ENCODE measurements around the gene OPCML.

OPCML gene

DNA sequence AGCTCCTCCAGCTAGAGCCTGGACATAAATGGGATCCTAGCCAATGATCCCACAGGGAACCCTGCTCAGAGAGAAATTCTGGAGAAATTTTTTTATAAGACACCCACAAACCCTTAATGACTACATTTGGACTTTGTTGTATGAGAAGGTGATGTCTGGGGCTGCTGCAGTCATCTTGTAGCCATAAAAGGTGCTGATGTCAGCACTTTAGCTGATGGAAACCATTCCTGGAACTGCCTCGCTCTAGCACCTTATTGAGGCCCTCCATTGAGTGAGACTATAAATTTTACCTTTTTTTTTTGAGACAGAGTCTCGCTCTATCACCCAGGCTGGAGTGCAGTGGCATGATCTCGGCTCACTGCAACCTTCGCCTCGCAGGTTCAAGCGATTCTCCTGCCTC lies 610.7 kb downstream of the OPCML start:
- Histone ChIP-seq H3K4me3 (ENCODE audit: low read length in 2 of 2) (no peak overlapping the region), H3K36me3 (ENCODE audit: control insufficient read depth in 2 of 2, insufficient read depth in 2 of 2, low read length in 2 of 2) (no peaks in the 10 kb centered on the region), H3K27me3 (ENCODE audit: control insufficient read depth in 1 of 2, insufficient read depth in 2 of 2, low read length in 2 of 2) (no peaks in the 10 kb centered on the region), H3K9ac (ENCODE audit: low read length in 2 of 2) (no peak overlapping the region), H3K9me3 (ENCODE audit: control insufficient read depth in 2 of 2, low read length in 2 of 2) (peaks cover 0 to 4% of the 10 kb centered on the region in 2 donors), H3K27ac (ENCODE audit: low read length) (no peak overlapping the region), H3K4me1 (ENCODE audit: control insufficient read depth, insufficient read depth, low read length) (no peaks in the 10 kb centered on the region)

DNA sequence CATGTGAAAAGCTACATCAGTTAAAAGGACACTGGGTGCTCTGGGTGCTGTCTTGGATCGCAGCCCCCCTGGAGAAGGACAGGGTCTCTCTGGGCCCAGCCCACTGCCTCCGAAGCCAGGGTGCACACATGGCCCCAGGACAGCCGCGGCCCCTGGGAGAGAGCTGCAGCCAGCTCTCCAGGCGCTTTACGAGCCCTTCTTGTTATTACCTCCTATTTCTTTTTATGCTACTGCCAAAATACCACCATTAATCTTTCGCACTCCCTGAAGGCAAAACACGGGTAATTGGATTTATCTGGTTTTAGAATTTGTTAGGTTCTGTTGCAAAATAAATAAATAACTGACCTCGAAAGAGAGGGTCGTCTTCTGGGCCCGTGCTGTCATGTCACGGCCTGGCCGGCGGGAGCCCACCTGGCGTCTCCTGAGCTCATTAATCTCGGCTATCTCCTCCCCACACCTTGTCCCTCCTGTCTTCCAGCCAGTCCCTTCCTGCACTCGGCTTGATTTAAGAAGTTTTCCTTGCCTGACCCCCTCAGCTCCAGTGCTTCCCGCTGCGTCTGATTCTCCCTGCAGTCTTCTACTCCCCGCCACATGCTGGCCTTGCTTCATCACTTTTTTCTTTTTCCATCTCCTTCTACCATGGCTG lies 611.7 kb downstream of the OPCML start:
- Histone ChIP-seq H3K27ac (ENCODE audit: low read length) (no peak overlapping the region), H3K4me1 (ENCODE audit: control insufficient read depth, insufficient read depth, low read length) (no peaks in the 10 kb centered on the region), H3K9me3 (ENCODE audit: control insufficient read depth in 2 of 2, low read length in 2 of 2) (peaks cover 0 to 4% of the 10 kb centered on the region in 2 donors), H3K9ac (ENCODE audit: low read length in 2 of 2) (no peak overlapping the region), H3K36me3 (ENCODE audit: control insufficient read depth in 2 of 2, insufficient read depth in 2 of 2, low read length in 2 of 2) (no peaks in the 10 kb centered on the region), H3K27me3 (ENCODE audit: control insufficient read depth in 1 of 2, insufficient read depth in 2 of 2, low read length in 2 of 2) (no peaks in the 10 kb centered on the region), H3K4me3 (ENCODE audit: low read length in 2 of 2) (no peak overlapping the region)

DNA sequence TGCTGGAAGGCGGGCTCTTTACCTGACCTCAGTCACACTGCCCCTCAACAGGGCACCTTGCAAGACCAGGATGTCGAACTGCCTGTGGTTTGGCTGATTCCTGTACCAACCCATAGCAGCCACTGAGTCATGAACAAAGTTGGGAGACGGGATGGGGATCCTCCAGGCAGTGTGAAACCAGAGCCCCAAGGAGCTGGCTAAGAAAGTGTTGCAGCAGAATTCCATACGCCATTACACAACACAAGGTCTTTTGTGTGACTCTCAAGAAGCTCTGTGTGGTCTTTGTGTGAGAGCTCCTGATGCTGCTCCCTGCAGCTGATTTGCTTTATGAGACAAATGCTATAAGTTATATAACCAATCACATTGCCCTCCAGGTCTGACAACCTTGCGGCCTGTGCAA lies 617.7 kb downstream of the OPCML start:
- no peaks in the 10 kb centered on the region for H3K27me3 ChIP-seq (ENCODE audit: control insufficient read depth in 1 of 2, insufficient read depth in 2 of 2, low read length in 2 of 2)
- H3K9me3 ChIP-seq (ENCODE audit: control insufficient read depth in 2 of 2, low read length in 2 of 2): no peaks in the 10 kb centered on the region
- no peaks in the 10 kb centered on the region for H3K36me3 ChIP-seq (ENCODE audit: control insufficient read depth in 2 of 2, insufficient read depth in 2 of 2, low read length in 2 of 2)
- no peaks in the 10 kb centered on the region for H3K4me1 ChIP-seq (ENCODE audit: control insufficient read depth, insufficient read depth, low read length)
- no peak overlapping the region for H3K4me3 ChIP-seq (ENCODE audit: low read length in 2 of 2)
- no peak overlapping the region for H3K9ac ChIP-seq (ENCODE audit: low read length in 2 of 2)
- H3K27ac ChIP-seq (ENCODE audit: low read length): no peak overlapping the region

GRCh38 chr11:132913886-132914285 lies 618.4 kb downstream of the OPCML start:
- Histone ChIP-seq H3K27ac (ENCODE audit: low read length) (no peak overlapping the region), H3K9ac (ENCODE audit: low read length in 2 of 2) (no peak overlapping the region), H3K36me3 (ENCODE audit: control insufficient read depth in 2 of 2, insufficient read depth in 2 of 2, low read length in 2 of 2) (no peaks in the 10 kb centered on the region), H3K27me3 (ENCODE audit: control insufficient read depth in 1 of 2, insufficient read depth in 2 of 2, low read length in 2 of 2) (no peaks in the 10 kb centered on the region), H3K4me3 (ENCODE audit: low read length in 2 of 2) (no peak overlapping the region), H3K9me3 (ENCODE audit: control insufficient read depth in 2 of 2, low read length in 2 of 2) (no peaks in the 10 kb centered on the region), H3K4me1 (ENCODE audit: control insufficient read depth, insufficient read depth, low read length) (no peaks in the 10 kb centered on the region)

GRCh38 chr11:132913295-132913694 lies 619.0 kb downstream of the OPCML start:
- no peak overlapping the region for H3K27ac ChIP-seq (ENCODE audit: low read length)
- H3K27me3 ChIP-seq (ENCODE audit: control insufficient read depth in 1 of 2, insufficient read depth in 2 of 2, low read length in 2 of 2): no peaks in the 10 kb centered on the region
- no peaks in the 10 kb centered on the region for H3K36me3 ChIP-seq (ENCODE audit: control insufficient read depth in 2 of 2, insufficient read depth in 2 of 2, low read length in 2 of 2)
- H3K4me1 ChIP-seq (ENCODE audit: control insufficient read depth, insufficient read depth, low read length): no peaks in the 10 kb centered on the region
- no peaks in the 10 kb centered on the region for H3K9me3 ChIP-seq (ENCODE audit: control insufficient read depth in 2 of 2, low read length in 2 of 2)
- H3K9ac ChIP-seq (ENCODE audit: low read length in 2 of 2): no peak overlapping the region
- H3K4me3 ChIP-seq (ENCODE audit: low read length in 2 of 2): no peak overlapping the region

GRCh38 chr11:132911186-132911585 lies 621.1 kb downstream of the OPCML start:
- no peak overlapping the region for H3K9ac ChIP-seq (ENCODE audit: low read length in 2 of 2)
- no peaks in the 10 kb centered on the region for H3K36me3 ChIP-seq (ENCODE audit: control insufficient read depth in 2 of 2, insufficient read depth in 2 of 2, low read length in 2 of 2)
- H3K4me1 ChIP-seq (ENCODE audit: control insufficient read depth, insufficient read depth, low read length): no peaks in the 10 kb centered on the region
- no peak overlapping the region for H3K27ac ChIP-seq (ENCODE audit: low read length)
- H3K9me3 ChIP-seq (ENCODE audit: control insufficient read depth in 2 of 2, low read length in 2 of 2): no peaks in the 10 kb centered on the region
- H3K27me3 ChIP-seq (ENCODE audit: control insufficient read depth in 1 of 2, insufficient read depth in 2 of 2, low read length in 2 of 2): no peaks in the 10 kb centered on the region
- H3K4me3 ChIP-seq (ENCODE audit: low read length in 2 of 2): no peak overlapping the region

GRCh38 chr11:132910011-132910760 lies 622.1 kb downstream of the OPCML start:
- H3K9ac ChIP-seq (ENCODE audit: low read length in 2 of 2): no peak overlapping the region
- no peaks in the 10 kb centered on the region for H3K36me3 ChIP-seq (ENCODE audit: control insufficient read depth in 2 of 2, insufficient read depth in 2 of 2, low read length in 2 of 2)
- no peak overlapping the region for H3K27ac ChIP-seq (ENCODE audit: low read length)
- no peak overlapping the region for H3K4me3 ChIP-seq (ENCODE audit: low read length in 2 of 2)
- H3K4me1 ChIP-seq (ENCODE audit: control insufficient read depth, insufficient read depth, low read length): no peaks in the 10 kb centered on the region
- H3K9me3 ChIP-seq (ENCODE audit: control insufficient read depth in 2 of 2, low read length in 2 of 2): no peaks in the 10 kb centered on the region
- no peaks in the 10 kb centered on the region for H3K27me3 ChIP-seq (ENCODE audit: control insufficient read depth in 1 of 2, insufficient read depth in 2 of 2, low read length in 2 of 2)

DNA sequence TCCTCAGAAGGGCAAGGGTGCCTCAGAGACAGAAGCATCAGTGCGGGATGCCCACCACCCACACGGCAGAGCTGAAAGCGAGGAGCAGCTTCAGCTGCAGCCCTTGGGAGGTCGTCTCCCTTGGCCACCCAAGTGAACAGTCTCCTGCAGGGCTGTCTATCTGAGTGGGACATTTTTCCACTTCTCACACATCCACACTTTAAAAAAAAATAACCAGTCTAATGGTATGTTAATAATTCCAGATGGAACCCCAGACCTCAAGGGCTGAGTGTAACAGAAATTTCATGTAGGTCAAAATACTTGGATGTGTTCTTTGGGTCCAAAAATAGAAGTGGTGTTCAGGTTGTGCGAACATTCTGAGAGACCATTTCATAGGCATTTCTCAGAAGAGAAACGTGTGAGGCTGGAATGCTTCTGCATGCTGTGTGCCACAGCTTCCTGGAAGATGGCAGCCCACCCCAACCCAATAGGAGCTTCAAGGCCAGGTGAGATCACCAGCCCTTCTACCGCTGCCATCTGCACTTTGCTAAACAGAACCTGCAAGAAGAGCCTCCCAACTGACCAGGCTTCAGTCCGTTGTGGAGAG lies 623.2 kb downstream of the OPCML start:
- no peak overlapping the region for H3K27ac ChIP-seq (ENCODE audit: low read length)
- H3K4me3 ChIP-seq (ENCODE audit: low read length in 2 of 2): no peak overlapping the region
- H3K27me3 ChIP-seq (ENCODE audit: control insufficient read depth in 1 of 2, insufficient read depth in 2 of 2, low read length in 2 of 2): no peaks in the 10 kb centered on the region
- no peaks in the 10 kb centered on the region for H3K36me3 ChIP-seq (ENCODE audit: control insufficient read depth in 2 of 2, insufficient read depth in 2 of 2, low read length in 2 of 2)
- H3K9me3 ChIP-seq (ENCODE audit: control insufficient read depth in 2 of 2, low read length in 2 of 2): no peaks in the 10 kb centered on the region
- no peaks in the 10 kb centered on the region for H3K4me1 ChIP-seq (ENCODE audit: control insufficient read depth, insufficient read depth, low read length)
- no peak overlapping the region for H3K9ac ChIP-seq (ENCODE audit: low read length in 2 of 2)

DNA sequence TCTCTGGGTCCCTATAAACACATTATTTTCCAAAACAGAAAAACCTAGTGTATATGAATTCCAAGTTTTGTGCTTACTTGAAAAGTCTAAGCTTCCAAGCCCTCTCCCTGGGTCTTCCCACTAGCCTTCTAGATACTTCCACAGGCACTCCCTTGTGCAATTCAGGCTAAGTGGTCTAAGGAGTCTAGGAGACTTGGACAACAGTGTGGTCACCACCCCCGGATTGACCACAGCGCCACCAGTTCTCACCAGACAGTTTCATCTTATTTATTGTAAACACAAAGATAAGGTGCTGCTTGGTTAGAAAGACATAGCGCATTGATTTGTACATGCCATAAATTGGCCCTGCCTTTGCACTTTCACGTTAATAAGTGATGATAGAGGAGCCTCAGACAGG lies 623.9 kb downstream of the OPCML start:
- Histone ChIP-seq H3K27me3 (ENCODE audit: control insufficient read depth in 1 of 2, insufficient read depth in 2 of 2, low read length in 2 of 2) (no peaks in the 10 kb centered on the region), H3K4me1 (ENCODE audit: control insufficient read depth, insufficient read depth, low read length) (no peaks in the 10 kb centered on the region), H3K36me3 (ENCODE audit: control insufficient read depth in 2 of 2, insufficient read depth in 2 of 2, low read length in 2 of 2) (no peaks in the 10 kb centered on the region), H3K4me3 (ENCODE audit: low read length in 2 of 2) (no peak overlapping the region), H3K27ac (ENCODE audit: low read length) (no peak overlapping the region), H3K9me3 (ENCODE audit: control insufficient read depth in 2 of 2, low read length in 2 of 2) (no peaks in the 10 kb centered on the region), H3K9ac (ENCODE audit: low read length in 2 of 2) (no peak overlapping the region)

GRCh38 chr11:132907651-132908413 lies 624.5 kb downstream of the OPCML start:
- H3K9ac ChIP-seq (ENCODE audit: low read length in 2 of 2): no peak overlapping the region
- H3K36me3 ChIP-seq (ENCODE audit: control insufficient read depth in 2 of 2, insufficient read depth in 2 of 2, low read length in 2 of 2): no peaks in the 10 kb centered on the region
- H3K4me1 ChIP-seq (ENCODE audit: control insufficient read depth, insufficient read depth, low read length): no peaks in the 10 kb centered on the region

More at GRCh38 chr11:132907651-132908413, 624.5 kb downstream of the OPCML start:
- Histone ChIP-seq H3K27me3 (ENCODE audit: control insufficient read depth in 1 of 2, insufficient read depth in 2 of 2, low read length in 2 of 2) (no peaks in the 10 kb centered on the region), H3K4me3 (ENCODE audit: low read length in 2 of 2) (no peak overlapping the region), H3K9me3 (ENCODE audit: control insufficient read depth in 2 of 2, low read length in 2 of 2) (no peaks in the 10 kb centered on the region), H3K27ac (ENCODE audit: low read length) (no peak overlapping the region)

All from stomach smooth muscle (tissue), 2 donors.